DND-41 (cell line): ENCODE data around the gene ST3GAL6.

ENCODE experiments used
- CTCF ChIP-seq: IDR thresholded peaks from 2 replicates; pipeline ENCODE4 v1.5.1; 2012; ENCODE audit warnings: borderline replicate concordance, low read length, moderate library complexity, mild to moderate bottlenecking; ENCODE audit not compliant: poor library complexity, severe bottlenecking; ENCODE audit errors: extremely low read depth
- EZH2 ChIP-seq: IDR thresholded peaks from 3 replicates; pipeline ENCODE4 v1.6.1; 2012; ENCODE audit warnings: borderline replicate concordance, low read depth, mild to moderate bottlenecking, moderate library complexity, low read length, inconsistent platforms; ENCODE audit not compliant: severe bottlenecking

GRCh38 chr3:98739266-98739665 is 23.9 kb upstream of the ST3GAL6 start:
- TF ChIP-seq CTCF: no peak
- TF ChIP-seq EZH2: no peak
